Measurements from ENCODE around the gene CYP51A1. TPM values are rescaled to one million over a fixed set of nuclear protein-coding genes. Genes with fewer than 3 reads are reported as not detected.
"Not testable (repeated sequence)": the region's sequence is repeated elsewhere in the genome, so short reads cannot be mapped to it uniquely, and the experiment has no call there.

Gene CYP51A1
- total RNA-seq, 1 donor from 2014 or later: 49.2 TPM

GRCh38 chr7:92115821-92116220 is 18.5 kb downstream of the CYP51A1 start:
- Mint-ChIP-seq H3K9me3 (ENCODE audit: unreplicated experiment) (peaks cover 12% of the 10 kb centered on the region), H3K27me3 (ENCODE audit: unreplicated experiment) (no peaks in the 10 kb centered on the region), H3K27ac (ENCODE audit: unreplicated experiment) (no peak overlapping the region), H3K36me3 (ENCODE audit: unreplicated experiment) (peaks cover 58% of the 10 kb centered on the region), H3K4me1 (ENCODE audit: unreplicated experiment) (peaks cover 23% of the 10 kb centered on the region), H3K4me3 (ENCODE audit: unreplicated experiment) (no peak overlapping the region)
- DNase-seq (ENCODE audit: extremely low spot score, unreplicated experiment): no peak
- TF ChIP-seq, protein P1, sequence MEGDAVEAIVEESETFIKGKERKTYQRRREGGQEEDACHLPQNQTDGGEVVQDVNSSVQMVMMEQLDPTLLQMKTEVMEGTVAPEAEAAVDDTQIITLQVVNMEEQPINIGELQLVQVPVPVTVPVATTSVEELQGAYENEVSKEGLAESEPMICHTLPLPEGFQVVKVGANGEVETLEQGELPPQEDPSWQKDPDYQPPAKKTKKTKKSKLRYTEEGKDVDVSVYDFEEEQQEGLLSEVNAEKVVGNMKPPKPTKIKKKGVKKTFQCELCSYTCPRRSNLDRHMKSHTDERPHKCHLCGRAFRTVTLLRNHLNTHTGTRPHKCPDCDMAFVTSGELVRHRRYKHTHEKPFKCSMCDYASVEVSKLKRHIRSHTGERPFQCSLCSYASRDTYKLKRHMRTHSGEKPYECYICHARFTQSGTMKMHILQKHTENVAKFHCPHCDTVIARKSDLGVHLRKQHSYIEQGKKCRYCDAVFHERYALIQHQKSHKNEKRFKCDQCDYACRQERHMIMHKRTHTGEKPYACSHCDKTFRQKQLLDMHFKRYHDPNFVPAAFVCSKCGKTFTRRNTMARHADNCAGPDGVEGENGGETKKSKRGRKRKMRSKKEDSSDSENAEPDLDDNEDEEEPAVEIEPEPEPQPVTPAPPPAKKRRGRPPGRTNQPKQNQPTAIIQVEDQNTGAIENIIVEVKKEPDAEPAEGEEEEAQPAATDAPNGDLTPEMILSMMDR (IDR thresholded peaks at IDR 0.05): no peak

- TF ChIP-seq, protein P1 (IDR thresholded peaks at IDR 0.05): no peak
- no peaks in the 10 kb centered on the region for H3K4me1 Mint-ChIP-seq (ENCODE audit: unreplicated experiment)
- no peaks in the 10 kb centered on the region for H3K9me3 Mint-ChIP-seq (ENCODE audit: unreplicated experiment)
- H3K27ac Mint-ChIP-seq (ENCODE audit: unreplicated experiment): no peak overlapping the region
- no peak for DNase-seq (ENCODE audit: extremely low spot score, unreplicated experiment)
- no peaks in the 10 kb centered on the region for H3K27me3 Mint-ChIP-seq (ENCODE audit: unreplicated experiment)
- no peak overlapping the region for H3K4me3 Mint-ChIP-seq (ENCODE audit: unreplicated experiment)
- peaks cover 54% of the 10 kb centered on the region for H3K36me3 Mint-ChIP-seq (ENCODE audit: unreplicated experiment)
Observed at GRCh38 chr7:92110857-92111256, 23.4 kb downstream of the CYP51A1 start.

- no peak for DNase-seq (ENCODE audit: extremely low spot score, unreplicated experiment)
- no peaks in the 10 kb centered on the region for H3K4me1 Mint-ChIP-seq (ENCODE audit: unreplicated experiment)
- H3K27ac Mint-ChIP-seq (ENCODE audit: unreplicated experiment): no peak overlapping the region
- H3K36me3 Mint-ChIP-seq (ENCODE audit: unreplicated experiment): peaks cover 45% of the 10 kb centered on the region
- no peaks in the 10 kb centered on the region for H3K9me3 Mint-ChIP-seq (ENCODE audit: unreplicated experiment)
- H3K27me3 Mint-ChIP-seq (ENCODE audit: unreplicated experiment): no peaks in the 10 kb centered on the region
- H3K4me3 Mint-ChIP-seq (ENCODE audit: unreplicated experiment): no peak overlapping the region
- TF ChIP-seq, protein P1 (IDR thresholded peaks at IDR 0.05): no peak
Observed at GRCh38 chr7:92108821-92109220, 25.5 kb downstream of the CYP51A1 start.

GRCh38 chr7:92102862-92103261 is 31.4 kb downstream of the CYP51A1 start:
- H3K4me1 Mint-ChIP-seq (ENCODE audit: unreplicated experiment); H3K27me3 Mint-ChIP-seq (ENCODE audit: unreplicated experiment); H3K27ac Mint-ChIP-seq (ENCODE audit: unreplicated experiment): not testable (repeated sequence)

GRCh38 chr7:92100534-92100933 is 33.7 kb downstream of the CYP51A1 start:
- Mint-ChIP-seq H3K4me3 (ENCODE audit: unreplicated experiment) (no peak overlapping the region), H3K27me3 (ENCODE audit: unreplicated experiment) (no peaks in the 10 kb centered on the region), H3K4me1 (ENCODE audit: unreplicated experiment) (no peaks in the 10 kb centered on the region), H3K36me3 (ENCODE audit: unreplicated experiment) (peaks cover 64% of the 10 kb centered on the region), H3K9me3 (ENCODE audit: unreplicated experiment) (no peaks in the 10 kb centered on the region), H3K27ac (ENCODE audit: unreplicated experiment) (no peak overlapping the region)
- DNase-seq (ENCODE audit: extremely low spot score, unreplicated experiment): no peak
- TF ChIP-seq, protein P1 (IDR thresholded peaks at IDR 0.05): no peak

More at GRCh38 chr7:92102862-92103261, 31.4 kb downstream of the CYP51A1 start:
- H3K9me3 Mint-ChIP-seq (ENCODE audit: unreplicated experiment); DNase-seq (ENCODE audit: extremely low spot score, unreplicated experiment); H3K4me3 Mint-ChIP-seq (ENCODE audit: unreplicated experiment): not testable (repeated sequence)
- H3K36me3 Mint-ChIP-seq (ENCODE audit: unreplicated experiment): peaks cover 48% of the 10 kb centered on the region

DNA sequence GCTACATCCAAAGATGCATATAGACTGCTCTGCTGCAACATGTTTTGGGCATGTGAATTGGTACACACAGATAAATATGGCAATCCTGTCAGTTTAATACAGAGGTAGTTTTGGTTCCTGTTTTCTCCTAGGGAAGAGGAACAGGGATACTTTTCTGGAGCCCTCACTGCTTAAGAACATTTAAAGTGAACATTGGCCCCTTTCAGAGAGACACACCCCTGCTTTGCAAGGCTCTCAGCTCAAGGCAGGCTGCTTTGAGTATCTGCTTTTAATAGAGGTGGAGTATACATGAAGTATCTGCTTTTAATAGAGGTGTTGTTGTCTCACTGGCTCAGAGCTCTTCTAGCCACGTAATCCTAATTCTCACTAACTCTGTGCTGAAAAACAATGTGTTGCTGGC is 38.9 kb downstream of the CYP51A1 start:
- H3K27me3 Mint-ChIP-seq (ENCODE audit: unreplicated experiment): no peaks in the 10 kb centered on the region
- no peak overlapping the region for H3K4me3 Mint-ChIP-seq (ENCODE audit: unreplicated experiment)
- H3K4me1 Mint-ChIP-seq (ENCODE audit: unreplicated experiment): peaks cover 8% of the 10 kb centered on the region
- no peaks in the 10 kb centered on the region for H3K9me3 Mint-ChIP-seq (ENCODE audit: unreplicated experiment)
- peaks cover 52% of the 10 kb centered on the region for H3K36me3 Mint-ChIP-seq (ENCODE audit: unreplicated experiment)
- no peak overlapping the region for H3K27ac Mint-ChIP-seq (ENCODE audit: unreplicated experiment)
- DNase-seq (ENCODE audit: extremely low spot score, unreplicated experiment): no peak
- TF ChIP-seq, protein P1 (IDR thresholded peaks at IDR 0.05): no peak

Data from osteocyte (in vitro differentiated cells).